IMR-90 (cell line): ENCODE data around the gene DNAAF3. TPM values are rescaled to one million over a fixed set of nuclear protein-coding genes. Genes with fewer than 3 reads are reported as not detected.

Experiments
- ATAC-seq: fragments of 200-7000 bp; cut with Tn5 transposase; 2 replicates; pipeline ENCODE4 v1.9.1; 2020; ENCODE audit warnings: low read depth, mild to moderate bottlenecking, moderate library complexity
- BruUV-seq: library from RNA; stranded (reverse); fragments of 400-500 nt; replicated peaks from 2 replicates; lab custom pipeline; 2021; lab: Mats Ljungman, UMichigan
- CTCF ChIA-PET: fragments of 300-600 bp; formaldehyde crosslinking; extraction: SDS; loops from one replicate; lab custom pipeline; 2021; ENCODE audit warnings: antibody characterized with exemption; lab: Yijun Ruan, JAX
- POLR2A ChIA-PET: fragments of 300-600 bp; sonication (Branson Sonifier 250); formaldehyde crosslinking; loops from one replicate; lab custom pipeline; 2022; ENCODE audit warnings: antibody characterized with exemption; ENCODE audit not compliant: unreplicated experiment; lab: Charles Lee
- DNase-seq: peaks from one replicate; pipeline ENCODE4 v3.0.0; 2013
- H2AFZ ChIP-seq: replicated peaks from 2 replicates; pipeline ENCODE3; 2013; ENCODE audit warnings: low read length, mild to moderate bottlenecking; ENCODE audit not compliant: poor library complexity
- H2AK5ac ChIP-seq: 2 replicates; pipeline ENCODE4 v1.6.1; 2013; ENCODE audit warnings: low read depth, low read length, inconsistent platforms
- H2AK9ac ChIP-seq: replicated peaks from 2 replicates; pipeline ENCODE3; 2013; ENCODE audit warnings: mild to moderate bottlenecking, low read depth, low read length, moderate library complexity; ENCODE audit not compliant: poor library complexity
- H2BK120ac ChIP-seq: 2 replicates; pipeline ENCODE4 v1.6.1; 2013; ENCODE audit warnings: low read depth, low read length, inconsistent platforms
- H2BK15ac ChIP-seq: 3 replicates; pipeline ENCODE4 v1.6.1; 2013; ENCODE audit warnings: low read depth, low read length, inconsistent platforms
- H2BK20ac ChIP-seq: 2 replicates; pipeline ENCODE4 v1.6.1; 2013; ENCODE audit warnings: low read depth, mild to moderate bottlenecking, inconsistent platforms, low read length, moderate library complexity
- H2BK5ac ChIP-seq: 2 replicates; pipeline ENCODE4 v1.6.1; 2013; ENCODE audit warnings: mild to moderate bottlenecking, low read depth, low read length, inconsistent platforms; ENCODE audit not compliant: poor library complexity, severe bottlenecking
- H3K14ac ChIP-seq: replicated peaks from 2 replicates; pipeline ENCODE4 v1.6.1; 2013; ENCODE audit warnings: low read depth, low read length, inconsistent platforms
- H3K18ac ChIP-seq: 2 replicates; pipeline ENCODE4 v1.6.1; 2013; ENCODE audit warnings: low read depth, low read length, control low read depth
- H3K23ac ChIP-seq: 2 replicates; pipeline ENCODE4 v1.6.1; 2013; ENCODE audit warnings: low read depth, low read length, inconsistent platforms
- H3K27ac ChIP-seq: 2 replicates; pipeline ENCODE4 v1.5.1; 2013; ENCODE audit warnings: mild to moderate bottlenecking, control low read depth, low read length; ENCODE audit not compliant: insufficient read depth
- H3K27me3 ChIP-seq: 2 replicates; pipeline ENCODE4 v1.6.1; 2013; ENCODE audit warnings: low read length; ENCODE audit not compliant: control insufficient read depth, insufficient read depth
- H3K36me3 ChIP-seq: 2 replicates; pipeline ENCODE4 v1.6.1; 2013; ENCODE audit warnings: low read length, mixed read lengths; ENCODE audit not compliant: control insufficient read depth, insufficient read depth
- H3K4ac ChIP-seq: 2 replicates; pipeline ENCODE4 v1.6.1; 2013; ENCODE audit warnings: low read depth, low read length, inconsistent platforms
- H3K4me1 ChIP-seq: 2 replicates; pipeline ENCODE4 v1.6.1; 2013; ENCODE audit warnings: low read length, mixed read lengths; ENCODE audit not compliant: control insufficient read depth, insufficient read depth
- H3K4me2 ChIP-seq: 2 replicates; pipeline ENCODE4 v1.6.1; 2013; ENCODE audit warnings: low read depth, mild to moderate bottlenecking, control low read depth, low read length, moderate library complexity
- H3K4me3 ChIP-seq: 2 replicates; pipeline ENCODE4 v1.5.1; 2013; ENCODE audit warnings: low read depth, mild to moderate bottlenecking, control low read depth, low read length, moderate library complexity; ENCODE audit not compliant: insufficient read depth
- H3K56ac ChIP-seq: 2 replicates; pipeline ENCODE4 v1.6.1; 2013; ENCODE audit warnings: low read length, inconsistent platforms; ENCODE audit not compliant: insufficient read depth; ENCODE audit errors: extremely low read depth
- H3K79me1 ChIP-seq, 2 experiments: 2 replicates each; pipeline ENCODE4 v1.6.1; 2013; ENCODE audit warnings: low read length in 2 of 2, inconsistent platforms in 1 of 2, low read depth in 1 of 2
- H3K9ac ChIP-seq: 2 replicates; pipeline ENCODE4 v1.6.1; 2013; ENCODE audit warnings: low read depth, low read length, control low read depth
- H3K9me1 ChIP-seq: 2 replicates; pipeline ENCODE4 v1.6.1; 2013; ENCODE audit warnings: low read length, inconsistent platforms; ENCODE audit not compliant: insufficient read depth
- H3K9me3 ChIP-seq: 2 replicates; pipeline ENCODE4 v1.6.1; 2013; ENCODE audit warnings: low read length; ENCODE audit not compliant: control insufficient read depth, insufficient read depth
- H4K20me1 ChIP-seq: 2 replicates; pipeline ENCODE4 v1.6.1; 2013; ENCODE audit warnings: low read length, inconsistent platforms; ENCODE audit not compliant: insufficient read depth
- H4K5ac ChIP-seq: 2 replicates; pipeline ENCODE4 v1.6.1; 2013; ENCODE audit warnings: mild to moderate bottlenecking, low read depth, low read length, control low read depth
- H4K8ac ChIP-seq, 2 experiments: 2 replicates each; pipeline ENCODE4 v1.6.1; 2013; ENCODE audit warnings: low read depth in 2 of 2, low read length in 2 of 2, control low read depth in 1 of 2, inconsistent platforms in 1 of 2
- H4K91ac ChIP-seq: 2 replicates; pipeline ENCODE4 v1.6.1; 2013; ENCODE audit warnings: low read depth, low read length, inconsistent platforms; ENCODE audit not compliant: insufficient read depth
- BHLHE40 ChIP-seq: fragments of 150-350 bp; IDR thresholded peaks from 2 replicates; pipeline ENCODE4 v1.6.1; 2016; ENCODE audit warnings: mild to moderate bottlenecking, low read depth, low read length
- CEBPB ChIP-seq: IDR thresholded peaks from 2 replicates; pipeline ENCODE4 v1.6.1; 2012; ENCODE audit warnings: low read depth, low read length, improper control_type of control experiment
- CHD1 ChIP-seq: IDR thresholded peaks from 2 replicates; pipeline ENCODE4 v1.6.1; 2012; ENCODE audit warnings: low read depth, low read length, improper control_type of control experiment
- FOS ChIP-seq: fragments of 150-350 bp; IDR thresholded peaks from 2 replicates; pipeline ENCODE4 v1.6.1; 2016; ENCODE audit warnings: low read depth, low read length
- MAFK ChIP-seq: IDR thresholded peaks from 2 replicates; pipeline ENCODE4 v1.6.1; 2012; ENCODE audit warnings: low read depth, low read length, improper control_type of control experiment
- MAZ ChIP-seq: IDR thresholded peaks from 2 replicates; pipeline ENCODE4 v1.6.1; 2012; ENCODE audit warnings: low read depth, mild to moderate bottlenecking, low read length, improper control_type of control experiment, moderate library complexity, borderline replicate concordance
- MXI1 ChIP-seq: IDR thresholded peaks from 2 replicates; pipeline ENCODE4 v1.6.1; 2012; ENCODE audit warnings: low read depth, mild to moderate bottlenecking, low read length, moderate library complexity, borderline replicate concordance
- NFE2L2 ChIP-seq: fragments of 150-350 bp; IDR thresholded peaks from 2 replicates; pipeline ENCODE4 v1.6.1; 2016; ENCODE audit warnings: low read depth, mild to moderate bottlenecking, low read length
- POLR2A ChIP-seq: IDR thresholded peaks from 2 replicates; pipeline ENCODE4 v1.6.1; 2012; ENCODE audit warnings: mild to moderate bottlenecking, low read depth, low read length
- RAD21 ChIP-seq: IDR thresholded peaks from 2 replicates; pipeline ENCODE4 v1.6.1; 2012; ENCODE audit warnings: low read length, improper control_type of control experiment
- RCOR1 ChIP-seq: IDR thresholded peaks from 2 replicates; pipeline ENCODE4 v1.6.1; 2012; ENCODE audit warnings: mild to moderate bottlenecking, low read length, improper control_type of control experiment; ENCODE audit not compliant: insufficient replicate concordance
- RFX5 ChIP-seq: IDR thresholded peaks from 2 replicates; pipeline ENCODE4 v1.8.0; 2012; ENCODE audit warnings: low read depth, mild to moderate bottlenecking, low read length, moderate library complexity
- SMC3 ChIP-seq: fragments of 150-350 bp; IDR thresholded peaks from 2 replicates; pipeline ENCODE4 v1.6.1; 2016; ENCODE audit warnings: low read depth, mild to moderate bottlenecking, antibody characterized with exemption, low read length, moderate library complexity
- WGBS, 2 experiments: methylation state at CpG; one replicate each; pipeline versions ENCODE4 v1.1.5 to v1.1.7; 2013; ENCODE audit warnings: missing lambda C conversion rate in 2 of 2; ENCODE audit not compliant: insufficient read length in 1 of 2; ENCODE audit errors: extremely low coverage in 2 of 2; 5-methylcytosine and 5-hydroxymethylcytosine counted together
- dilution Hi-C: fragments of 300-500 bp; cut with HindIII; formaldehyde crosslinking; loops from one replicate; pipeline ENCODE4 v1.14.3; 2018; ENCODE audit warnings: low sequenced_read_pairs; ENCODE audit not compliant: unreplicated experiment
- in situ Hi-C: fragments of 300-500 bp; cut with MboI; formaldehyde crosslinking; loops from 3 replicates; pipeline ENCODE4 v1.14.3; 2019; ENCODE audit warnings: low sequenced_read_pairs, inconsistent platforms, mixed read lengths
- intact Hi-C: fragments of 100-400 bp; cut with micrococcal nuclease; formaldehyde crosslinking; loops from 2 replicates; pipeline ENCODE4 v1.10.0; 2022
- polyA plus RNA-seq, 3 experiments: library from polyadenylated mRNA; depleted of rRNA; stranded (reverse); fragments of >200 nt; gene quantifications; 2 replicates each; pipeline ENCODE4 v1.2.3, GENCODE V29; 2012; ENCODE audit warnings: low replicate concordance in 1 of 3
- total RNA-seq: library from RNA; depleted of rRNA; stranded (reverse); fragments of >200 nt; gene quantifications from 2 replicates; pipeline ENCODE4 v1.2.3, GENCODE V29; 2012
- TF ChIP-seq, protein P1 (sequence below): fragments of 150-350 bp; IDR thresholded peaks from 2 replicates; pipeline ENCODE4 v1.6.1; 2017; ENCODE audit warnings: mild to moderate bottlenecking, antibody characterized with exemption, low read length, low read depth
- TF ChIP-seq, protein P2 (sequence below): conservative IDR thresholded peaks from 2 replicates; pipeline ENCODE4 v1.5.1; 2012; ENCODE audit warnings: mild to moderate bottlenecking, low read depth, low read length, improper control_type of control experiment

The DNAAF3 gene
- total and polyA plus RNA-seq, 2 of the 4 experiments (the other 2 are of a cell fraction), result 0.34 TPM; not detected in 1

DNA sequence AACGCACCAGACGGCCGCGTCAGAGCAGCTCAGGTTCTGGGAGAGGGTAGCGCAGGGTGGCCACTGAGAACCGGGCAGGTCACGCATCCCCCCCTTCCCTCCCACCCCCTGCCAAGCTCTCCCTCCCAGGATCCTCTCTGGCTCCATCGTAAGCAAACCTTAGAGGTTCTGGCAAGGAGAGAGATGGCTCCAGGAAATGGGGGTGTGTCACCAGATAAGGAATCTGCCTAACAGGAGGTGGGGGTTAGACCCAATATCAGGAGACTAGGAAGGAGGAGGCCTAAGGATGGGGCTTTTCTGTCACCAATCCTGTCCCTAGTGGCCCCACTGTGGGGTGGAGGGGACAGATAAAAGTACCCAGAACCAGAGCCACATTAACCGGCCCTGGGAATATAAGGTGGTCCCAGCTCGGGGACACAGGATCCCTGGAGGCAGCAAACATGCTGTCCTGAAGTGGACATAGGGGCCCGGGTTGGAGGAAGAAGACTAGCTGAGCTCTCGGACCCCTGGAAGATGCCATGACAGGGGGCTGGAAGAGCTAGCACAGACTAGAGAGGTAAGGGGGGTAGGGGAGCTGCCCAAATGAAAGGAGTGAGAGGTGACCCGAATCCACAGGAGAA, 50.9 kb downstream of the DNAAF3 start:
- ChIA-PET POLR2A (no interaction called here), CTCF (no interaction called here)
- Histone ChIP-seq H3K9me1 (peaks cover 4% of the 10 kb centered on the region; the same call in 1 of the 2 replicates), H3K4ac (peak overlapping the region; percentile 73; the same call in 1 of the 2 replicates), H3K23ac (peak overlapping the region; percentile 58; the same call in 1 of the 2 replicates), H3K56ac (no peak overlapping the region), H2BK120ac (no peak overlapping the region), H2AK5ac (peak overlapping the region; percentile 80; the same call in 1 of the 2 replicates), H2AK9ac (peak overlapping the region; percentile 98), H4K20me1 (peaks cover 59% of the 10 kb centered on the region), H2BK20ac (no peak overlapping the region), H3K18ac (no peak overlapping the region), H2BK5ac (no peak overlapping the region), H3K9me3 (no peaks in the 10 kb centered on the region), H4K5ac (no peak overlapping the region), H3K36me3 (peaks cover 7% of the 10 kb centered on the region; the same call in 1 of the 2 replicates), H3K4me3 (peak overlapping the region; percentile 55), H3K27ac (peak overlapping the region; percentile 61), H2AFZ (peak overlapping the region; percentile 87), H3K27me3 (no peaks in the 10 kb centered on the region), H3K4me1 (peaks cover 13% of the 10 kb centered on the region), H3K79me1 (peaks cover 15 to 46% of the 10 kb centered on the region in 2 experiments; a peak in 3 of 4 replicates), H3K9ac (peak overlapping the region; percentile 79), H3K4me2 (peak overlapping the region; percentile 89), H2BK15ac (no peak overlapping the region), H4K8ac (peak overlapping the region in 1 of 2 experiments; percentile 32; a peak in 1 of 4 replicates), H4K91ac (no peak overlapping the region), H3K14ac (peak overlapping the region; percentile 71; the same call in 1 of the 2 replicates)
- no peak for ATAC-seq
- in situ Hi-C loops, result loop anchor here (25.0 kb wide), 1 partner anchor 522 kb away; the partner anchor contains the start of genes CCDC106, ZNF580 and ZNF581
- DNase-seq, result peak; percentile 62
- dilution Hi-C loops, result no loop called here
- no TSS peak for BruUV-seq
- WGBS, 2 experiments, result 58% methylated on average over 3 of the region's 13 CpGs; no CpG with 5 or more reads in 1 of the 2 experiments
- intact Hi-C loops, result no loop called here
- TF ChIP-seq POLR2A (no peak), RAD21 (no peak), CHD1 (no peak), NFE2L2 (no peak), MAFK (no peak), SMC3 (no peak), MXI1 (no peak), MAZ (no peak), RCOR1 (no peak), BHLHE40 (no peak), FOS (no peak), RFX5 (no peak), CEBPB (no peak)
- TF ChIP-seq, protein P1, sequence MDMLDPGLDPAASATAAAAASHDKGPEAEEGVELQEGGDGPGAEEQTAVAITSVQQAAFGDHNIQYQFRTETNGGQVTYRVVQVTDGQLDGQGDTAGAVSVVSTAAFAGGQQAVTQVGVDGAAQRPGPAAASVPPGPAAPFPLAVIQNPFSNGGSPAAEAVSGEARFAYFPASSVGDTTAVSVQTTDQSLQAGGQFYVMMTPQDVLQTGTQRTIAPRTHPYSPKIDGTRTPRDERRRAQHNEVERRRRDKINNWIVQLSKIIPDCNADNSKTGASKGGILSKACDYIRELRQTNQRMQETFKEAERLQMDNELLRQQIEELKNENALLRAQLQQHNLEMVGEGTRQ, result no peak
- TF ChIP-seq, protein P2, sequence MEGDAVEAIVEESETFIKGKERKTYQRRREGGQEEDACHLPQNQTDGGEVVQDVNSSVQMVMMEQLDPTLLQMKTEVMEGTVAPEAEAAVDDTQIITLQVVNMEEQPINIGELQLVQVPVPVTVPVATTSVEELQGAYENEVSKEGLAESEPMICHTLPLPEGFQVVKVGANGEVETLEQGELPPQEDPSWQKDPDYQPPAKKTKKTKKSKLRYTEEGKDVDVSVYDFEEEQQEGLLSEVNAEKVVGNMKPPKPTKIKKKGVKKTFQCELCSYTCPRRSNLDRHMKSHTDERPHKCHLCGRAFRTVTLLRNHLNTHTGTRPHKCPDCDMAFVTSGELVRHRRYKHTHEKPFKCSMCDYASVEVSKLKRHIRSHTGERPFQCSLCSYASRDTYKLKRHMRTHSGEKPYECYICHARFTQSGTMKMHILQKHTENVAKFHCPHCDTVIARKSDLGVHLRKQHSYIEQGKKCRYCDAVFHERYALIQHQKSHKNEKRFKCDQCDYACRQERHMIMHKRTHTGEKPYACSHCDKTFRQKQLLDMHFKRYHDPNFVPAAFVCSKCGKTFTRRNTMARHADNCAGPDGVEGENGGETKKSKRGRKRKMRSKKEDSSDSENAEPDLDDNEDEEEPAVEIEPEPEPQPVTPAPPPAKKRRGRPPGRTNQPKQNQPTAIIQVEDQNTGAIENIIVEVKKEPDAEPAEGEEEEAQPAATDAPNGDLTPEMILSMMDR, result no peak
